Esophagus (tissue), 2 donors: Measurements from ENCODE around the gene CLEC4G. TPM values are rescaled to one million over a fixed set of nuclear protein-coding genes. Genes with fewer than 3 reads are reported as not detected.

Experiments used
- H3K27ac ChIP-seq, 2 donors: one replicate each; pipeline ENCODE4 v1.5.1; 2013; ENCODE audit warnings: low read depth in 2 of 2, mild to moderate bottlenecking in 2 of 2, inconsistent platforms in 1 of 2, low read length in 1 of 2, moderate library complexity in 1 of 2
- H3K27me3 ChIP-seq, 2 donors: one replicate each; pipeline ENCODE4 v1.6.1; 2013; ENCODE audit warnings: low read length in 2 of 2, control low read depth in 1 of 2, mild to moderate bottlenecking in 1 of 2; ENCODE audit not compliant: insufficient read depth in 2 of 2, control insufficient read depth in 1 of 2
- H3K36me3 ChIP-seq, 2 donors: one replicate each; pipeline ENCODE4 v1.6.1; 2013; ENCODE audit warnings: low read length in 1 of 2; ENCODE audit not compliant: control insufficient read depth in 2 of 2, insufficient read depth in 2 of 2
- H3K4me1 ChIP-seq, 2 donors: one replicate each; pipeline ENCODE4 v1.6.1; 2013; ENCODE audit warnings: low read length in 1 of 2; ENCODE audit not compliant: control insufficient read depth in 2 of 2, insufficient read depth in 2 of 2
- H3K4me3 ChIP-seq, 2 donors: one replicate each; pipeline ENCODE4 v1.5.1; 2013; ENCODE audit warnings: low read length in 2 of 2, mild to moderate bottlenecking in 2 of 2, low read depth in 1 of 2, moderate library complexity in 1 of 2
- H3K9me3 ChIP-seq, 2 donors: one replicate each; pipeline ENCODE4 v1.6.1; 2013; ENCODE audit warnings: mild to moderate bottlenecking in 2 of 2, low read depth in 1 of 2, low read length in 1 of 2, moderate library complexity in 1 of 2; ENCODE audit not compliant: control insufficient read depth in 2 of 2, insufficient read depth in 1 of 2
- WGBS, 2 donors: extraction: QIAGEN DNeasy Blood & Tissue Kit; methylation state at CpG; one replicate each; pipeline ENCODE4 v1.1.7; 2013; 5-methylcytosine and 5-hydroxymethylcytosine counted together
- polyA plus RNA-seq, 2 donors: library from polyadenylated mRNA; stranded (reverse); fragments of 200-250 nt; gene quantifications; one replicate each; pipeline ENCODE4 v1.2.3, GENCODE V29; 2013
- donor health status: healthy with polysubstance abuse.
- donor health status: Bipolar disorder and iron deficiency.

CLEC4G gene
- polyA plus RNA-seq, 2 donors = 0.27 TPM; not detected in 1

DNA sequence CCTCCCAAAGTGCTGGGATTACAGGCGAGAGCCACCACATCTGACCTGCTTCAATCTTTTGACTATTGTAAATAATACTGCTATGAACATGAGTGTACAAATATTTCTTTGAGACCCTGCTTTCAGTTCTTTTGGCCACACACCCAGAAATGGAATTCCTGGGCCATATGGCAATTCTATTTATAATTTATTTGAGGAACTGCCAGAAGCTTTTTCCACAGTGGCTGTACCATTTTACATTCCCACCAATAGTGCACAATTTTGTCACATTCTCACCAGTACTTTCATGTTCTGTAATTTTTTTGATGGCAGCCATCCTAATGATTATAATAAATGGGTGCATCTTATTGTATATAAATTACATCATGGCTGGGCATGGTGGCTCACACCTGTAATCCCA, 16.2 kb downstream of the CLEC4G start:
- no peaks in the 10 kb centered on the region for H3K36me3 ChIP-seq
- peaks cover 0 to 3% of the 10 kb centered on the region in 2 donors for H3K9me3 ChIP-seq
- H3K27ac ChIP-seq = no peak overlapping the region
- no peak overlapping the region for H3K4me3 ChIP-seq
- no peaks in the 10 kb centered on the region for H3K4me1 ChIP-seq
- H3K27me3 ChIP-seq = peaks cover 0 to 2% of the 10 kb centered on the region in 2 donors
- 76 to 77% methylated on average over 1 of the region's 1 CpG for WGBS, 2 donors

DNA sequence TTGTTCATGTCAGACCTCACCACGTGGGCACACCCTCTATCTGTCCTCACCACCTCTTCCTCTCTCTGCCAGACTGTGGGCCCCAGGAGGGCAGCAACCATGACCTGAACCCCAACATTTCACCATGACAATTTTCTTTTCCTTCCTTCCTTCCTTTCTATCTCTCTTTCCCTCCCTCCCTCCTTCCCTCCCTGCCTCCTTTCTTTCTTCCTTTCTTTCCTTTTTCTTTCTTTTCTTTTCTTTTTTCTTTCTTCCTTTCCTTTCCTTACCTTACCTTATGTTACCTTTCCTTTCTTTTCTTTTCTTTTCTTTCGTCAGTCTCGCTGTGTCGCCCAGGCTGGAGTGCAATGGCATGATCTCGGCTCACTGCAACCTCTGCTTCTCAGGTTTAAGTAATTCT, 21.3 kb downstream of the CLEC4G start:
- Histone ChIP-seq H3K4me3 (no peak overlapping the region), H3K36me3 (no peaks in the 10 kb centered on the region), H3K9me3 (no peaks in the 10 kb centered on the region), H3K4me1 (no peaks in the 10 kb centered on the region), H3K27ac (no peak overlapping the region), H3K27me3 (no peaks in the 10 kb centered on the region)
- 73 to 81% methylated on average over 5 of the region's 5 CpGs for WGBS, 2 donors

DNA sequence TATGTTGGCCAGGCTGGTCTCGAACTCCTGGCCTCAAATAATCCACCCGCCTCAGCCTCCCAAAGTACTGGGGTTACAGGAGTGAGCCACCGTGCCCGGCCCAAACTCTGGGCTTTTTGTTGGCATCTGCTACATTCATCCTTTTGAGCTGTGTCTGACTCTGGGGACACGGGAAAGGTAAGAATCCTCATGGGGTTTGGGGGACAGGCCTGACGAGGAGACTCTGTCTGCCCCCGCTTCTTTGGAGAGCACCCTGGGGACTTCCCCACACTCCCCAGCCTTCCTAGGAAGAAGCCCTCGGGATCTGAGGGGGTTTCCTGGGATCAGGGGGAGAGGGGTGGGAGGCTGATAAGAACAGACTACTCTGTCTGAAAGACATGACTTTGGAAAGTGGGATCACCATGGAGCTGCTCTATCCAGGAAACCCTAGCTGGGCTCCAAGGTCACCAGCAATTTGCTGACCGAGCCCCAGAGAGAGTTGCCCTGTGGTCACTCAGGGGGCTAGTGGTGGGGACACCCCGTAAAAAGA, 21.9 kb downstream of the CLEC4G start:
- Histone ChIP-seq H3K27me3 (no peaks in the 10 kb centered on the region), H3K36me3 (no peaks in the 10 kb centered on the region), H3K4me3 (no peak overlapping the region), H3K9me3 (no peaks in the 10 kb centered on the region), H3K27ac (no peak overlapping the region), H3K4me1 (no peaks in the 10 kb centered on the region)
- 76 to 81% methylated on average over 10 of the region's 10 CpGs for WGBS, 2 donors

DNA sequence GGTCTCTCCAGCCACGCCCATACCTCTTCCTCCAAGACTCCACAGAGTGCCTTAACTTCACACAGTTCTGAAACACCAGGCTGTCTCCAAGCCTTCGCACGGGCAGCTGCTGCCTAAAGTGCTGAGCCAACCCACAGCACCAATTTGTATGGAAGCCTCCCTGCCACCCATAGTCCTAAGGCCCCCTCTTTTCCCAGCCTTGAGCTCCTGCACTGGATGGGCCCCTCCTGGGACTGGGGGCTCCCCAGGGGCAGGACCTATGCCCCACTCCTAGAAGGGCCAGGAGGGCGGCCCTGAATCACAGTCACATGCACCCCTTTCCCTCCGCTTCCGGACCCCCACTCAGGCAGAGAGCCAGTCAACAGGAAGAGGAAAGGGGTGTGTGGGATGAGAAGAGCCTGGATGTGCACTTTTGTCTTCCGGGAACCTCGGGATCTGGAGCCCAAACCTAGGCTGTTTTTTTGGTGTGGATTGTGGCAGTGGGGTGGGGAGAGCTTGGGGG, 24.9 kb downstream of the CLEC4G start:
- no peak overlapping the region for H3K27ac ChIP-seq
- no peak overlapping the region for H3K4me3 ChIP-seq
- 55 to 62% methylated on average over 8 of the region's 8 CpGs for WGBS, 2 donors
- no peaks in the 10 kb centered on the region for H3K36me3 ChIP-seq
- H3K27me3 ChIP-seq = no peaks in the 10 kb centered on the region
- H3K9me3 ChIP-seq = no peaks in the 10 kb centered on the region
- no peaks in the 10 kb centered on the region for H3K4me1 ChIP-seq

DNA sequence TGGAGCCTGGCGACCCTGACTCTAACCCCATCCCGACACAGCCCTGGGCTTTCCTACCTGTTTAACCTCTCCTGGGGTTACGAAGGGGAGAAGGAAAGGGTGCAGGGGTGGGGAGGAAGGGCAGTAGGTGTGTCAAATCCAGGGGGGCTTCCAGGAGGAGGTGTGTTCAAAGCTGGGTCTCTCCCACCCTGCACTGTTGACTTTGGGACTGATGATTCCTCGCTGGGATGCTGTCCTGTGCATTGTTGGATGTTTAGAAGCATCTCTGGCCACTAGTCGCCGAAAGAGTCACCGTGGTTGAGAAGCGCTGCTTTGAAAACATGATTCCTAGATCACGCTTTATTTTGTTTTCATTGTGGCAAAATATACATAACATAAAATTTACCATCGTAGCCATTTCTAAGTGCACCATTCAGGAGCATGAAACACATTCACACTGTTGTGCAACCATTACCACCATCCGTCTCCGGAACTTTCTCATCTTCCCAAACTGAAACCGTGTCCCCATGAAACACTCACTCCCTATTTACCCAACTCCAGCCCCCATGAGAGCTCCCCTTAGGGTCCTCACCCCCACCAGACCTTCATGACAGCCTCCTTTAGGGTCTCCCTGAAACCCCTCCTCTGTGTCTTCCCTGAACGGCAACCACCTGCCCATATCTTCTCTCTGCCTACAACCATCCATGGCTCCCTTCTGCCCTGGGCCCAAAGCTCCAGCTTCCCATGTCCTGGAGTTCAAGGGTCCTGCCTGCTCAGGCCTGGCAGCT, 25.5 kb downstream of the CLEC4G start:
- 77 to 79% methylated on average over 14 of the region's 14 CpGs for WGBS, 2 donors

DNA sequence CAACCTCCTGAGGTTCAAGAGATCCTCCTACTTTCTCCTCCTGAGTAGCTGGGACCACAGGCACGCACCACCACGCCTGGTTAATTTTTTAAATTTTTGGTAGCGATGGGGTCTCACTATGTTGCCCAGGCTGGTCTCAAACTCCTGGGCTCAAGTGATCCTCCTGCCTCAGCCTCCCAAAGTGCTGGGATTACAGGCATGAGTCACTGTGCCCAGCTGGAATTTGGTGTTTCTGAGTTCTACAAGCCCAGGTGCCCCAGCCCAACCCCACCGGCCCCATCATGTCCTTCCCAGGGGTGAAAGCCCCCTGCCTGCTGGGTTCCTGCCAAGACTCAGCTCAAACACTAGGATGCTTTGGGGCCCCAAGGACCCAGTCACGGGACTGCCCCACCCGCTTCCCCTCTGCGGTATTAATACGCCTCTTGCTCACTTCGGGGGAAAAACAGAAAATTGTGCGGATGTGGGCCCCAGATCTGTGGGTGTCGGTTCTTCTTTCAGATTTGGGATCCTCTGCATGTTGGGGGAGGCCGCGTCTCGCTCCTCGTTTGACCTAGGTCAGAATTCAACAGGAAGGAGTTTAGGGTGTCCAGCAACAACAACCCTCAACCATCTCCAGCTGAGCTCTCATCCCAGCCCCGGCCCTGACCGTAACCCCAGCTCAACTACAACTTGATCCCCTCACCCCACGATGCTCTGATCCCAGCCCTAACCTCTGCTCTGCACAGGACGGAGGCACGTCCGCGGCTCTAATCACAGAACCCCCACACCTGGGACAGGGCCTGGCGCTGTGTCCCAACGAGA, 26.3 kb downstream of the CLEC4G start:
- no peaks in the 10 kb centered on the region for H3K36me3 ChIP-seq
- no peaks in the 10 kb centered on the region for H3K9me3 ChIP-seq
- 48 to 51% methylated on average over 24 of the region's 24 CpGs for WGBS, 2 donors
- H3K27me3 ChIP-seq = no peaks in the 10 kb centered on the region
- no peaks in the 10 kb centered on the region for H3K4me1 ChIP-seq
- H3K27ac ChIP-seq = peak overlapping the region in 1 of 2 donors; percentile 35
- H3K4me3 ChIP-seq = no peak overlapping the region

More for the DNA sequence above, 25.5 kb downstream of the CLEC4G start:
- no peaks in the 10 kb centered on the region for H3K27me3 ChIP-seq
- H3K9me3 ChIP-seq = no peaks in the 10 kb centered on the region
- no peak overlapping the region for H3K4me3 ChIP-seq
- no peaks in the 10 kb centered on the region for H3K4me1 ChIP-seq
- no peaks in the 10 kb centered on the region for H3K36me3 ChIP-seq
- H3K27ac ChIP-seq = peak overlapping the region in 1 of 2 donors; percentile 35

DNA sequence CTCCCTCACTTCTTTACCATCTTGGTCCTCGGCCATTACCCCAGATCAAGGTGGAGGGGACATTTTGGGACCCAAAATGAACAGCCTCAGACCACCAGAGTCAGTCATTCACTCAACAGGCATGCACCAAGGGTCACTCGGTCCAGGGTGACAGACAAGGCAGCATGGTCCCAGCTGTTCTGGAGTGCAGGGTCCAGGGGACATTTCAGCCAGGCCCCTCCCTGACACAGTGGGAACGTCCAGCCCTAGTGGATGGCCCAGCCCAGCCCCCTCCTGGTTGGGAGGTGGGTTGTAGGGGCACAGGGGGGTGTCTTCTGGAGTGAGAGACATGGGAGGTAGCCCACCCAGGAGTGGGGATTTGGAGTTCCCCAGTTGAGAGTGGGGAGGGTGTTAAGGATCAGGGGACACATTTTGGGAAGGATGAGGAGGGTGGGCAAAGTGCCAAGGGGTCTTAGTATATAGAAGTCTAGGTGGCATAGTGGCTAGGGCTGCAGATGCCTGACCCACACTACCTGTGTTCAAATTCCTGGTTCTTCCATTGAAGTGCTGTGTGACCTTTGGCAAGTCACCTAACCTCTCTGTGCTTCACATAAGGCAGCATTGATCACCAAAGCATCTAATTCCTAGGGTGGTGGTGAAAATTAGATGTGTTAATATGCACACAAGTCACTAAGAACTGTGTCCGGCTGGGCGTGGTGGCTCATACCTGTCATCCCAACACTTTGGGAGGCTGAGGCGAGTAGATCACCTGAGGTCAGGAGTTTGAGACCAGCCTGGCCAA, 27.4 kb downstream of the CLEC4G start:
- H3K4me1 ChIP-seq = no peaks in the 10 kb centered on the region
- no peak overlapping the region for H3K4me3 ChIP-seq
- H3K27me3 ChIP-seq = no peaks in the 10 kb centered on the region
- 70 to 75% methylated on average over 6 of the region's 6 CpGs for WGBS, 2 donors
- no peaks in the 10 kb centered on the region for H3K9me3 ChIP-seq
- H3K36me3 ChIP-seq = no peaks in the 10 kb centered on the region
- no peak overlapping the region for H3K27ac ChIP-seq

DNA sequence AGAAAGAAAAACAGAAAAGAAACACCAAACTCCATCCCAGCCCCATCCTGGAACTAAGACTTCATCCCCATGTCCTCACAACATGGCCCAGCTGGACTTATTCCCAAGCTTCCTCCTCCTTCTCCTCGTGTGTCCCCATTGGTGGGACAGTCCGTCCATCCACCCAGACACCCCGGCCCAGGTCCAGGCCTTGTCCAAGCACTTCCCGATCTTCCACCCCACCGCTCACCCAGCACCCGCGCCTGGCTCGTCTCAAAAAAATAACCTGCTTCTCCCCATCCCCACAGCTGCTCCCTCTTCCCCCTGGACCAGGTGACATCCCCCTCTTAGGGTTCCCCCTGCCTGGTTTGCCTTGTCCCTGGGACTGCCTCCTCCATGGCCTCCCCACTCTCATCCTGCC, 28.6 kb downstream of the CLEC4G start:
- 60 to 67% methylated on average over 8 of the region's 8 CpGs for WGBS, 2 donors
- Histone ChIP-seq H3K4me3 (no peak overlapping the region), H3K9me3 (no peaks in the 10 kb centered on the region), H3K27ac (no peak overlapping the region), H3K27me3 (no peaks in the 10 kb centered on the region), H3K4me1 (no peaks in the 10 kb centered on the region), H3K36me3 (no peaks in the 10 kb centered on the region)
